ENCODE data around the gene FLYWCH2. TPM values are rescaled to one million over a fixed set of nuclear protein-coding genes. Genes with fewer than 3 reads are reported as not detected.

Gene FLYWCH2
- total and polyA plus RNA-seq, 2 of the 13 experiments (the other 11 are each of a cell fraction or from before 2014, with no cell fraction given), result 16.9 to 19.8 TPM

DNA sequence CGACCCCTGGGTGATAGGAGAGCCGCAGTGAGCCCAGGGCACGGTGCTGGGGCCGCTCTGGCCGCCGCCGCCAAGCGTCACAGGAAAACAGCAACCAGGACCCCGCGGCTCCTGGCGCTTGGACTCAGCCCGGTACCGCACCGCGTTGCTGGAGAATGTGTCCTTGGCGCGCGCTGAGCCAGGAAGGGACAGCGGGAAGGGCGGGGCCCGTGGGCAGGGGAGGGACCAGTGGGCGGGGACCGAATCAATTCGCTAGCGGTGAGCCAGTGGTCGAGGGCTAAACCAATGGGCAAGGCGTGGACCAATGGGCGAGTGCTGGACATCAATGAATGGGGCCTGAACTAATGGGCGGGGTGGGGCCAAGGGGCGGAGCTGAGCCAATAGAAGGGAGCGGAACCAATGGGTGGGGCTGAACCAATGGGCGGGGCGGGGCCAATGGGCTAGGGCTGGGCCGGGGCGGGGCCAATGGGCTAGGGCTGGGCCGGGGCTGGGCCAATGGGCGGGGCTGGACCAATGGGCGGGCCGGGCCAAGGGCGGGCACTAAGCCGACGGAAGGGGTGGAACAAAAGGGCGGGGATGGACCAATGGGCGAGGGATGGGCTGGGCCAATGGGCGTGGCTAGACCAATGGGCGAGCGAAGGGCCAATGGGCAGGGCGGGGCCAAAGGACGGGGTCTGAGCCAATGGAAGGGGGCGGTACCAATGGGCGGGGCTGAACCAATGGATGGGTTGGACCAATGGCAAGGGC is 22.4 kb downstream of the FLYWCH2 start (continued):
- TF ChIP-seq ZNF432 (CRISPR knock-in tag; IDR thresholded peaks at IDR 0.05; ENCODE audit: borderline replicate concordance) (no peak), TBL1XR1 (IDR thresholded peaks at IDR 0.05; ENCODE audit: borderline replicate concordance, low read length, partially characterized antibody) (peak; percentile 56), GABPA (IDR thresholded peaks at IDR 0.05; ENCODE audit: low read depth, low read length) (peak; percentile 60), GABPA (CRISPR knock-in tag; IDR thresholded peaks at IDR 0.05; ENCODE audit: low read depth) (peak; percentile 66), ZNF563 (CRISPR knock-in tag; IDR thresholded peaks at IDR 0.05) (no peak), NR2F2 (IDR thresholded peaks at IDR 0.05; ENCODE audit: borderline replicate concordance, low read depth) (no peak; the same call in 1 of the 2 replicates), NKX3-1 (CRISPR knock-in tag; IDR thresholded peaks at IDR 0.05) (0 out of 2 replicates have a peak, but pooled peaks have one; percentile 42), ZNF296 (CRISPR knock-in tag; conservative IDR thresholded peaks at IDR 0.05) (no peak; the same call in 1 of the 2 replicates), AGO1 (IDR thresholded peaks at IDR 0.05; ENCODE audit: low read depth, low read length, poor library complexity, severe bottlenecking) (peak; percentile 47), MBD4 (IDR thresholded peaks at IDR 0.05; ENCODE audit: borderline replicate concordance, low read length) (no peak), FLYWCH1 (CRISPR knock-in tag; IDR thresholded peaks at IDR 0.05) (no peak), TRIM24 (CRISPR knock-in tag; IDR thresholded peaks at IDR 0.05) (no peak), ZNF678 (CRISPR knock-in tag; IDR thresholded peaks at IDR 0.05) (no peak; the same call in 1 of the 2 replicates), JUNB (CRISPR knock-in tag; IDR thresholded peaks at IDR 0.05; ENCODE audit: borderline replicate concordance) (no peak; the same call in 1 of the 2 replicates), POGZ (CRISPR knock-in tag; IDR thresholded peaks at IDR 0.05) (no peak), DNMT3B (CRISPR knock-in tag; conservative IDR thresholded peaks at IDR 0.05) (no peak), SSRP1 (CRISPR knock-in tag; IDR thresholded peaks at IDR 0.05) (no peak), LCORL (IDR thresholded peaks at IDR 0.05) (no peak), LCORL (CRISPR knock-in tag; IDR thresholded peaks at IDR 0.05) (peak; percentile 75), ZNF790 (CRISPR knock-in tag; IDR thresholded peaks at IDR 0.05; ENCODE audit: borderline replicate concordance) (no peak), ZNF883 (CRISPR knock-in tag; IDR thresholded peaks at IDR 0.05; ENCODE audit: not compliant biosample characterization) (peak; percentile 45), GFI1 (CRISPR knock-in tag; IDR thresholded peaks at IDR 0.05; ENCODE audit: borderline replicate concordance) (no peak), BRCA1 (CRISPR knock-in tag; IDR thresholded peaks at IDR 0.05) (peak; percentile 84; the same call in 1 of the 2 replicates), MIER2 (CRISPR knock-in tag; IDR thresholded peaks at IDR 0.05) (no peak; the same call in 1 of the 2 replicates), SNAI1 (CRISPR knock-in tag; IDR thresholded peaks at IDR 0.05; ENCODE audit: borderline replicate concordance) (no peak)
- TF ChIP-seq, protein P1, sequence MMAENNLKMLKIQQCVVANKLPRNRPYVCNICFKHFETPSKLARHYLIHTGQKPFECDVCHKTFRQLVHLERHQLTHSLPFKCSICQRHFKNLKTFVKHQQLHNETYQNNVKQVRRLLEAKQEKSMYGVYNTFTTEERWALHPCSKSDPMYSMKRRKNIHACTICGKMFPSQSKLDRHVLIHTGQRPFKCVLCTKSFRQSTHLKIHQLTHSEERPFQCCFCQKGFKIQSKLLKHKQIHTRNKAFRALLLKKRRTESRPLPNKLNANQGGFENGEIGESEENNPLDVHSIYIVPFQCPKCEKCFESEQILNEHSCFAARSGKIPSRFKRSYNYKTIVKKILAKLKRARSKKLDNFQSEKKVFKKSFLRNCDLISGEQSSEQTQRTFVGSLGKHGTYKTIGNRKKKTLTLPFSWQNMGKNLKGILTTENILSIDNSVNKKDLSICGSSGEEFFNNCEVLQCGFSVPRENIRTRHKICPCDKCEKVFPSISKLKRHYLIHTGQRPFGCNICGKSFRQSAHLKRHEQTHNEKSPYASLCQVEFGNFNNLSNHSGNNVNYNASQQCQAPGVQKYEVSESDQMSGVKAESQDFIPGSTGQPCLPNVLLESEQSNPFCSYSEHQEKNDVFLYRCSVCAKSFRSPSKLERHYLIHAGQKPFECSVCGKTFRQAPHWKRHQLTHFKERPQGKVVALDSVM (CRISPR knock-in tag; IDR thresholded peaks at IDR 0.05), result no peak
- TF ChIP-seq, protein P2, sequence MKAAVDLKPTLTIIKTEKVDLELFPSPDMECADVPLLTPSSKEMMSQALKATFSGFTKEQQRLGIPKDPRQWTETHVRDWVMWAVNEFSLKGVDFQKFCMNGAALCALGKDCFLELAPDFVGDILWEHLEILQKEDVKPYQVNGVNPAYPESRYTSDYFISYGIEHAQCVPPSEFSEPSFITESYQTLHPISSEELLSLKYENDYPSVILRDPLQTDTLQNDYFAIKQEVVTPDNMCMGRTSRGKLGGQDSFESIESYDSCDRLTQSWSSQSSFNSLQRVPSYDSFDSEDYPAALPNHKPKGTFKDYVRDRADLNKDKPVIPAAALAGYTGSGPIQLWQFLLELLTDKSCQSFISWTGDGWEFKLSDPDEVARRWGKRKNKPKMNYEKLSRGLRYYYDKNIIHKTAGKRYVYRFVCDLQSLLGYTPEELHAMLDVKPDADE (CRISPR knock-in tag; IDR thresholded peaks at IDR 0.05), result 0 out of 2 replicates have a peak, but pooled peaks have one; percentile 31
- TF ChIP-seq, protein P3, sequence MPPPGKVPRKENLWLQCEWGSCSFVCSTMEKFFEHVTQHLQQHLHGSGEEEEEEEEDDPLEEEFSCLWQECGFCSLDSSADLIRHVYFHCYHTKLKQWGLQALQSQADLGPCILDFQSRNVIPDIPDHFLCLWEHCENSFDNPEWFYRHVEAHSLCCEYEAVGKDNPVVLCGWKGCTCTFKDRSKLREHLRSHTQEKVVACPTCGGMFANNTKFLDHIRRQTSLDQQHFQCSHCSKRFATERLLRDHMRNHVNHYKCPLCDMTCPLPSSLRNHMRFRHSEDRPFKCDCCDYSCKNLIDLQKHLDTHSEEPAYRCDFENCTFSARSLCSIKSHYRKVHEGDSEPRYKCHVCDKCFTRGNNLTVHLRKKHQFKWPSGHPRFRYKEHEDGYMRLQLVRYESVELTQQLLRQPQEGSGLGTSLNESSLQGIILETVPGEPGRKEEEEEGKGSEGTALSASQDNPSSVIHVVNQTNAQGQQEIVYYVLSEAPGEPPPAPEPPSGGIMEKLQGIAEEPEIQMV (CRISPR knock-in tag; IDR thresholded peaks at IDR 0.05; ENCODE audit: low read depth), result 0 out of 2 replicates have a peak, but pooled peaks have one; percentile 43

Measured in HepG2 (cell line).